ENCODE results near the gene CBLC.

CBLC gene

DNA sequence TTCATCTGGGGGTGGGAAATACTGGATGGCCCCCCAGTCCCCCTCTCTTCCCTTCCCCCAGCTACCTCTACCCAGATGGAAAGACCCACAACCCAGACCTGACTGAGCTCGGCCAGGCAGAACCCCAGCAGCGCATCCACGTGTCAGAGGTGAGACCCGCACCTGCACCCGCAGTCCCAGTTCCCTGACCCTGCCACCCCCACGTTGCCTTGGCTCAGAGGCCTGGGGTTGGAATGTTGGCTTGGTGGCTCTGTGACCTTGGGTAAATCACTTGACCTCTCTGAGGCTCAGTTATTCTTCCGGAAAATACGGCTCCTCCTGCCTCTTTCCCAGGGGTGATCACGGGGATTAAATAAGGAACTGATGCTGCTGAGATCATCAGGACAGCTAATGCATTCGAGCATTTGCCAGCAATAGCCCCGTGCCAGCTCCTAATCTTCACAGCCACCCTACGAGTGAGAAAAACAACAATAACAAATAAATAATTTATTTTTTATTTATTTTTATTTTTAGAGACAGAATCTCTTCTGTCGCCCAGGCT is 12.3 kb downstream of the CBLC start:
- TF ChIP-seq, protein P1, sequence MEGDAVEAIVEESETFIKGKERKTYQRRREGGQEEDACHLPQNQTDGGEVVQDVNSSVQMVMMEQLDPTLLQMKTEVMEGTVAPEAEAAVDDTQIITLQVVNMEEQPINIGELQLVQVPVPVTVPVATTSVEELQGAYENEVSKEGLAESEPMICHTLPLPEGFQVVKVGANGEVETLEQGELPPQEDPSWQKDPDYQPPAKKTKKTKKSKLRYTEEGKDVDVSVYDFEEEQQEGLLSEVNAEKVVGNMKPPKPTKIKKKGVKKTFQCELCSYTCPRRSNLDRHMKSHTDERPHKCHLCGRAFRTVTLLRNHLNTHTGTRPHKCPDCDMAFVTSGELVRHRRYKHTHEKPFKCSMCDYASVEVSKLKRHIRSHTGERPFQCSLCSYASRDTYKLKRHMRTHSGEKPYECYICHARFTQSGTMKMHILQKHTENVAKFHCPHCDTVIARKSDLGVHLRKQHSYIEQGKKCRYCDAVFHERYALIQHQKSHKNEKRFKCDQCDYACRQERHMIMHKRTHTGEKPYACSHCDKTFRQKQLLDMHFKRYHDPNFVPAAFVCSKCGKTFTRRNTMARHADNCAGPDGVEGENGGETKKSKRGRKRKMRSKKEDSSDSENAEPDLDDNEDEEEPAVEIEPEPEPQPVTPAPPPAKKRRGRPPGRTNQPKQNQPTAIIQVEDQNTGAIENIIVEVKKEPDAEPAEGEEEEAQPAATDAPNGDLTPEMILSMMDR (IDR thresholded peaks at IDR 0.05), result no peak

DNA sequence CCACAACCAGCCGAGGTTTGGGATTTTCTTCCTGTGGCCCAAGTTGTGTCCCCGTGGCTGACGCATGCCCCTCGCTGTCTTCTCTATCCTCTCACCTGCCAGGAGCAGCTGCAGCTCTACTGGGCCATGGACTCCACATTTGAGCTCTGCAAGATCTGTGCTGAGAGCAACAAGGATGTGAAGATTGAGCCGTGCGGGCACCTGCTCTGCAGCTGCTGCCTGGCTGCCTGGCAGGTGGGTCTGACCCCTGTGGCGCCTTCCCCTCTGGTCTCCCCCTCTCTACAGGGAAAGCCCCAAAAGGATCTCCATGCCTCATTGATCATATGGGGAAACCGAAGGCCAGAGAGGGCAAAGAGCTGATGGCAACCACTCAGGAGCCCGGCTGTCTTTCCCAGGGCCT is 14.6 kb downstream of the CBLC start:
- TF ChIP-seq, protein P1 (IDR thresholded peaks at IDR 0.05), result no peak

DNA sequence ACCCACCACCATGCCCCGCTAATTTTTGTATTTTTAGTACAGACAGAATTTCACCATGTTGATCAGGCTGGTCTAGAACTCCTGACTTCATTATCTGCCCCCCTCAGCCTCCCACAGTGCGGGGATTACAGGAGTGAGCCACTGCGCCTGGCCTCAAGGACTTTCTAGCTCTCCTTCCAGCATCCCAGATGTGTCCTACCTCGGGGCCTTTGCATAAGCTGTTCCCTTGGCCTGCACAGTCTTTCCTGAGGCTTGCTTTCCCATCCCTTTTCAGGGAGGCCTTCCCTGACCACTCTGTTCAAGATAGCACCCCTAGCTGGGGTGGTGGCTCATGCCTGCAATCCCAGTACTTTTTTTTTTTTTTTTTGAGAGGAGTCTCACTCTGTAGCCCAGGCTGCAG is 16.9 kb downstream of the CBLC start:
- TF ChIP-seq, protein P1 (IDR thresholded peaks at IDR 0.05), result no peak

DNA sequence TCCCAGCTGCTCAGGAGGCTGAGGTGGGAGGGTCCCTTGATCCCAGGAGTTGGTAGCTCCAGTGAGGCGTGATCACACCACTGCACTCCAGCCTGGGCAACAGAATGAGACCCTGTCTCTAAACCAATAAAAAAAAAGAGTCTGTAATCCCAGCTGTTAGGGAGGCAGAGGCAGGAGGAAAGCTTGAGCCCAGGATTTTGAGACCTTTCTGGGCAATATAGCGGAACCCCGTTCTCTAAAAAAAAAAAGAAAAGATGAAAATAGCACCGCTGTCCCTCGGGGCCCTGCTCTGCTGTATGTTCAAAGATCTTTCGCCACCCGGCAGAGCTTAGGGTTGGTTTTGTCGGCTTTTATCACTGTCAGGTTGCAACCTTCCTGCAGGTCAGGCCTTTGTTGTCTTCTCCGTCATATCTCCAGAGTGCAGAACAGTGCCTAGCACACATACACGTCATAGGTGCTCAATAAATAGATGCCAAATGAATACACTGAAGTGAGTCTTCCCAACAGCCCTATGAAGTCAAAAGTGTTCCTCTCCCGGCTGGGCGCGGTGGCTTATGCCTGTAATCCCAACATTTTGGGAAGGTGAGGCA is 17.8 kb downstream of the CBLC start:
- TF ChIP-seq, protein P1 (IDR thresholded peaks at IDR 0.05), result no peak

DNA sequence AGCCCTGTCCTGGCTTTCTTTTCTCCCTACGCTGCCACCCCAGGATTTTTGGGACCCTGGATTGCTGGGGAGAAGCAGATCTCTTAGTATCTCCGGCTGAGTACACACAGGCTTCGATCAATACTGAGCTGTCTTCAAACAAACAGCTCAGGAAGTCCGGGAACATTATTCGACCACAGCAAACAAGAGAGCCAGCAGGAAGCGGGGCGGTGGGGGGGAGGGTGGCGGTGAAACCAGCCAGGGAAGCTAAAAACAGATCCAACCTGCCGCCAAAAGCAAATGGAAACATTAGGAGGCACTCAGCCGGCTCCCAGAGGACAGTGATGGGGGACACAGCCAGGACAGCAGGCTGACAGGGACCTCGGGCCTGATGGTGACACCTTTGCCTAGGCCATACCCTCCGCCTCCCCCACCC is 19.0 kb downstream of the CBLC start:
- TF ChIP-seq, protein P1 (IDR thresholded peaks at IDR 0.05), result no peak

DNA sequence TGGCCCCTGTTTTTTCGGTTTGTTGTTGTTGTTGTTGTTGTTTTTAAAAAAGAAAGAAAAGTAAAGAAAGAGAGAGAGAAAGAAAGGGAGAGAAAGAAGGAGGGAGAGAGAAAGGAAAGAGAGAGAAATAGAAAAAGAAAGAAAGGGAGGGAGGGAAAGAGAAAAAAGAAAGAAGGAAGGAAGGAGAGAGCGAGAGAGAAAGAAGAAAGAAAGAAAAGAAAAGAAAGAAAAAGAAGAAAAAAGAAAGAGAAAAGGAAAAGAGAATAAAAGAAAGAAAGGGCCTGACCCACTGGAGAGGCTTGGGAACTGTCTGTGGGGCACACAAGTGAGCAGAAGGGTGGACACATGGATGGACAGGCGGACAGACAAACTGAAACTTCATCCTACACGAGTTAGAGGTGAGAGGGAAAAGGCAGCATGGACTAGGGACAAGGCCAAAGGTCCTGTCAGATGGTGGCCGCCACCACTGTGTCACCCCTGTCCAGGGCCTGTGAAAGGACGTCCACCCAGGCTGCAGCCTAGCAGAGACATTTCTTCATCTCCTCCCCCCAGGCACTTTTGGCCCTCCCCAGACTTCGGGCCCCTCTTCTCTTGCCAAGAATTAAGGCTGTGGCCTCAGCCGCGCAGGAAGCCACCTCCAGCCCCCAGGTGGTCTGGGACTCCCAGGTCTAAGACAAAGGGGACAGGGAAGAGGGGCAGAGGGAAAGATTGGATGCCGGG is 22.1 kb downstream of the CBLC start:
- TF ChIP-seq, protein P1 (IDR thresholded peaks at IDR 0.05), result no peak

DNA sequence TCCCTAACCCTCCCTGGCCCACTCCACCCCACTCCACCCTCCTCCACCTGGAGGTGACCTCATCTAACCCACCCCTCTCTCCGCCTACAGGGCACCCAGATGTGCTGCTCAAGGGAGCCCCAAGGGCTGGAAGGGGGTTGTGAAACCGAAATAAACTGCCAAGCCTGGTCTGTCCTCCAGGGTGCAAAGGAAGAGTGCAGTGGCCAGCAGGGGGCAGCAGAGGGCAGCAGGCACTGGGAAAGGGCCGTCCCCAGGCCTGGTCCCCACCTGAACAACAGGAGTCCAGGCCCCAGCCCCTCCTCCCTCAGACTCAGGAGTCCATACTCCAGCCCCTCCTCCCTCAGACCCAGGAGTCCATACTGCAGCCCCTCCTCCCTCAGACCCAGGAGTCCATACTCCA is 22.8 kb downstream of the CBLC start:
- TF ChIP-seq, protein P1 (IDR thresholded peaks at IDR 0.05), result peak; percentile 66
